C4-2B (cell line): ENCODE measurements around the gene OTOP2.

ENCODE experiments used
- ZFX ChIP-seq: fragments of 450-650 bp; IDR thresholded peaks from 2 replicates; pipeline ENCODE4 v1.6.1; 2017
- TF ChIP-seq, protein P1 (sequence below): fragments of 450-650 bp; conservative IDR thresholded peaks from 2 replicates; pipeline ENCODE4 v1.5.1; 2017; ENCODE audit warnings: mild to moderate bottlenecking

DNA sequence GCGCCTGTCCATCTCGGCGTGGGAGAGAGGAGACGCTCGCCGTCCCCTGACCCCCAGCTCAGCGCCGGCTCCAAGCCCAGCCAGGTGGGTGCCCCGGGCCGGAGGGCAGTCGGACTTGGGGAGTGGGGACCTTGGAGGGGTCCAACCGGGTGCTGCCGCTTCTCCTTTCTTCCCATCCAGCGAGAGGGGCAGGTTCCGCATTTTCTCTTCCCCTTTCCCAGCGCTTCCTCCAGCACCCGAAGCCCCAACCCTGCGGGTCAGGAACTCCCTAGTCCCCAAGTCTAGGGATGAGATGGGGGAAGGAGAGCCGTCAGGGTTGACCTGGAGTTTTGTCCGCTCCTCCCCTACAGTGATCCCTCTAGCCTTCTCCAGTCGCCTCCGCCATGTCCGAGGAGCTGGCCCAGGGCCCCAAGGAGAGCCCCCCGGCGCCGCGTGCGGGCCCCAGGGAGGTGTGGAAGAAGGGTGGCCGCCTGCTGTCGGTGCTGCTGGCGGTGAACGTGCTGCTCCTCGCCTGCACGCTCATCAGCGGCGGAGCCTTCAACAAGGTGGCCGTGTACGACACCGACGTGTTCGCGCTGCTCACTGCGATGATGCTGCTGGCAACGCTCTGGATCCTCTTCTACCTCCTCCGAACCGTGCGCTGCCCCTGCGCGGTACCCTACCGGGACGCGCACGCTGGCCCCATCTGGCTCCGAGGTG, at the start of gene OTOP2:
- TF ChIP-seq, protein P1, sequence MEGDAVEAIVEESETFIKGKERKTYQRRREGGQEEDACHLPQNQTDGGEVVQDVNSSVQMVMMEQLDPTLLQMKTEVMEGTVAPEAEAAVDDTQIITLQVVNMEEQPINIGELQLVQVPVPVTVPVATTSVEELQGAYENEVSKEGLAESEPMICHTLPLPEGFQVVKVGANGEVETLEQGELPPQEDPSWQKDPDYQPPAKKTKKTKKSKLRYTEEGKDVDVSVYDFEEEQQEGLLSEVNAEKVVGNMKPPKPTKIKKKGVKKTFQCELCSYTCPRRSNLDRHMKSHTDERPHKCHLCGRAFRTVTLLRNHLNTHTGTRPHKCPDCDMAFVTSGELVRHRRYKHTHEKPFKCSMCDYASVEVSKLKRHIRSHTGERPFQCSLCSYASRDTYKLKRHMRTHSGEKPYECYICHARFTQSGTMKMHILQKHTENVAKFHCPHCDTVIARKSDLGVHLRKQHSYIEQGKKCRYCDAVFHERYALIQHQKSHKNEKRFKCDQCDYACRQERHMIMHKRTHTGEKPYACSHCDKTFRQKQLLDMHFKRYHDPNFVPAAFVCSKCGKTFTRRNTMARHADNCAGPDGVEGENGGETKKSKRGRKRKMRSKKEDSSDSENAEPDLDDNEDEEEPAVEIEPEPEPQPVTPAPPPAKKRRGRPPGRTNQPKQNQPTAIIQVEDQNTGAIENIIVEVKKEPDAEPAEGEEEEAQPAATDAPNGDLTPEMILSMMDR = no peak
- no peak for TF ChIP-seq ZFX
